H1 (cell line): ENCODE measurements around the gene FANK1. TPM values are rescaled to one million over a fixed set of nuclear protein-coding genes. Genes with fewer than 3 reads are reported as not detected.

Experiments used
- CTCF ChIA-PET: fragments of 300-600 bp; sonication (Branson Sonifier 250); formaldehyde crosslinking; loops from one replicate; lab custom pipeline; 2021; ENCODE audit not compliant: partially characterized antibody; lab: Charles Lee
- POLR2A ChIA-PET: fragments of 300-600 bp; sonication (Branson Sonifier 250); formaldehyde crosslinking; loops from one replicate; lab custom pipeline; 2021; ENCODE audit warnings: inconsistent platforms; ENCODE audit not compliant: partially characterized antibody; lab: Charles Lee
- DNase-seq, 2 experiments: peaks; one replicate each; pipeline versions ENCODE4 v3.0.0 to v3.0.0-alpha.2; 2010 to 2022; ENCODE audit warnings: low spot score in 2 of 2, low read depth in 1 of 2, mixed read lengths in 1 of 2
- FAIRE-seq: peaks from 2 replicates; lab custom pipeline; 2011; peaks lifted over from hg19 to GRCh38; lab: Jason Lieb, UNC
- H2AFZ ChIP-seq: 2 replicates; pipeline ENCODE4 v1.8.1; 2012; ENCODE audit warnings: low read length, inconsistent platforms
- H2AK5ac ChIP-seq: 2 replicates; pipeline ENCODE4 v1.6.1; 2013; ENCODE audit warnings: low read depth, low read length
- H2BK120ac ChIP-seq: replicated peaks from 2 replicates; pipeline ENCODE3; 2013; ENCODE audit warnings: low read depth, low read length, inconsistent platforms
- H2BK12ac ChIP-seq: 2 replicates; pipeline ENCODE4 v1.6.1; 2013; ENCODE audit warnings: low read depth, low read length
- H2BK15ac ChIP-seq: 2 replicates; pipeline ENCODE4 v1.6.1; 2013; ENCODE audit warnings: low read length
- H2BK20ac ChIP-seq: 2 replicates; pipeline ENCODE4 v1.6.1; 2013; ENCODE audit warnings: low read length
- H2BK5ac ChIP-seq: 2 replicates; pipeline ENCODE4 v1.6.1; 2013; ENCODE audit warnings: low read depth, low read length
- H3K14ac ChIP-seq: 2 replicates; pipeline ENCODE4 v1.6.1; 2013; ENCODE audit warnings: inconsistent platforms; ENCODE audit not compliant: insufficient read length
- H3K18ac ChIP-seq: 2 replicates; pipeline ENCODE4 v1.6.1; 2013; ENCODE audit warnings: low read length; ENCODE audit errors: extremely low read depth
- H3K23ac ChIP-seq: 2 replicates; pipeline ENCODE4 v1.6.1; 2013; ENCODE audit warnings: inconsistent platforms; ENCODE audit not compliant: insufficient read length
- H3K23me2 ChIP-seq: 2 replicates; pipeline ENCODE4 v1.6.1; 2013; ENCODE audit warnings: low read depth, low read length
- H3K27ac ChIP-seq: 2 replicates; pipeline ENCODE4 v1.6.1; 2011; ENCODE audit warnings: low read depth, low read length, inconsistent platforms
- H3K27me3 ChIP-seq, 4 experiments: replicated peaks in 1 of 4; 1 replicate in 1 of 4; 2 replicates in 3 of 4; pipeline versions ENCODE4 v1.6.1 to v1.8.1; 2011 to 2013; ENCODE audit warnings: low read length in 3 of 4, mild to moderate bottlenecking in 3 of 4, inconsistent platforms in 2 of 4, mixed read lengths in 2 of 4, moderate library complexity in 1 of 4; ENCODE audit not compliant: control insufficient read depth in 3 of 4, insufficient read depth in 3 of 4; ENCODE audit errors: extremely low read depth in 1 of 4
- H3K36me3 ChIP-seq, 4 experiments: 2 replicates each; pipeline versions ENCODE4 v1.6.1 to v1.8.1; 2011 to 2013; ENCODE audit warnings: mild to moderate bottlenecking in 4 of 4, low read length in 3 of 4, moderate library complexity in 2 of 4, control low read depth in 1 of 4, inconsistent platforms in 1 of 4; ENCODE audit not compliant: insufficient read depth in 4 of 4, control insufficient read depth in 2 of 4
- H3K4ac ChIP-seq: replicated peaks from 2 replicates; pipeline ENCODE3; 2013; ENCODE audit warnings: low read length, low read depth, mixed read lengths, inconsistent platforms; ENCODE audit not compliant: insufficient read length
- H3K4me1 ChIP-seq, 4 experiments: replicated peaks in 1 of 4; 1 replicate in 1 of 4; 2 replicates in 3 of 4; pipeline versions ENCODE4 v1.6.1 to v1.8.1; 2011 to 2013; ENCODE audit warnings: low read length in 3 of 4, inconsistent platforms in 2 of 4, mixed read lengths in 1 of 4; ENCODE audit not compliant: insufficient read depth in 4 of 4, control insufficient read depth in 3 of 4
- H3K4me2 ChIP-seq, 2 experiments: 2 replicates each; pipeline versions ENCODE4 v1.6.1 to v1.8.1; 2011 to 2013; ENCODE audit warnings: low read depth in 2 of 2, low read length in 2 of 2, control low read depth in 1 of 2, inconsistent platforms in 1 of 2, mild to moderate bottlenecking in 1 of 2; ENCODE audit not compliant: insufficient read depth in 1 of 2
- H3K4me3 ChIP-seq, 4 experiments: fragments of 200-600, 300-600 bp in 1 of 4; sonication (generic), shearing (Covaris generic), sonication (Bioruptor Twin) in 1 of 4; 2 replicates each; pipeline versions ENCODE4 v1.5.1 to v1.8.1; 2011 to 2016; ENCODE audit warnings: low read length in 4 of 4, low read depth in 3 of 4, control low read depth in 2 of 4, inconsistent platforms in 2 of 4, mild to moderate bottlenecking in 2 of 4, mixed read lengths in 1 of 4, moderate library complexity in 1 of 4; ENCODE audit not compliant: insufficient read depth in 2 of 4; ENCODE audit errors: extremely low read depth in 1 of 4
- H3K56ac ChIP-seq: replicated peaks from 2 replicates; pipeline ENCODE3; 2013; ENCODE audit warnings: low read depth, mild to moderate bottlenecking, mixed read lengths, low read length, inconsistent platforms; ENCODE audit not compliant: insufficient read length
- H3K79me1 ChIP-seq: 2 replicates; pipeline ENCODE4 v1.6.1; 2013; ENCODE audit warnings: low read depth, low read length, control low read depth
- H3K79me2 ChIP-seq, 2 experiments: 2 replicates each; pipeline versions ENCODE4 v1.6.1 to v1.8.1; 2012 to 2013; ENCODE audit warnings: low read length in 2 of 2, mild to moderate bottlenecking in 2 of 2, inconsistent platforms in 1 of 2; ENCODE audit not compliant: insufficient read depth in 2 of 2, control insufficient read depth in 1 of 2
- H3K9ac ChIP-seq, 4 experiments: replicated peaks in 1 of 4; 1 replicate in 1 of 4; 2 replicates in 3 of 4; pipeline versions ENCODE4 v1.6.1 to v1.8.1; 2011 to 2013; ENCODE audit warnings: low read depth in 3 of 4, low read length in 3 of 4, control low read depth in 2 of 4, mild to moderate bottlenecking in 2 of 4, moderate library complexity in 2 of 4, inconsistent platforms in 1 of 4; ENCODE audit errors: extremely low read depth in 1 of 4
- H3K9me3 ChIP-seq, 2 experiments: 2 replicates each; pipeline versions ENCODE4 v1.6.1 to v1.8.1; 2012 to 2013; ENCODE audit warnings: mild to moderate bottlenecking in 2 of 2, moderate library complexity in 2 of 2, control low read depth in 1 of 2, inconsistent platforms in 1 of 2, low read depth in 1 of 2, low read length in 1 of 2, mixed read lengths in 1 of 2; ENCODE audit not compliant: insufficient read depth in 2 of 2
- H4K20me1 ChIP-seq, 2 experiments: replicated peaks in 1 of 2; 2 replicates each; pipeline versions ENCODE3 to v1.8.1; 2011 to 2013; ENCODE audit warnings: inconsistent platforms in 2 of 2, low read length in 2 of 2, mild to moderate bottlenecking in 1 of 2; ENCODE audit not compliant: insufficient read depth in 2 of 2, control insufficient read depth in 1 of 2
- H4K5ac ChIP-seq: 2 replicates; pipeline ENCODE4 v1.6.1; 2013; ENCODE audit warnings: low read length, low read depth, mixed read lengths, inconsistent platforms; ENCODE audit not compliant: insufficient read length
- H4K8ac ChIP-seq: 2 replicates; pipeline ENCODE4 v1.8.0; 2013; ENCODE audit warnings: mild to moderate bottlenecking, moderate library complexity, low read length, inconsistent platforms; ENCODE audit not compliant: insufficient read depth; ENCODE audit errors: extremely low read depth
- H4K91ac ChIP-seq: replicated peaks from 2 replicates; pipeline ENCODE3; 2013; ENCODE audit warnings: low read length, mixed read lengths, inconsistent platforms; ENCODE audit not compliant: insufficient read length
- ASH2L ChIP-seq: fragments of 200-600, 300-600 bp; sonication (generic); IDR thresholded peaks from one replicate; pipeline ENCODE4 v1.7.1; 2017; ENCODE audit warnings: low read length
- ATF3 ChIP-seq: IDR thresholded peaks from 2 replicates; pipeline ENCODE4 v1.6.1; 2011; ENCODE audit warnings: low read depth, mild to moderate bottlenecking, low read length; ENCODE audit not compliant: insufficient read depth
- BACH1 ChIP-seq: IDR thresholded peaks from 2 replicates; pipeline ENCODE4 v1.6.1; 2012; ENCODE audit warnings: low read length, improper control_type of control experiment
- BCL11A ChIP-seq, 2 experiments: IDR thresholded peaks; one replicate each; pipeline ENCODE4 v1.6.1; 2011; ENCODE audit warnings: low read depth in 2 of 2, low read length in 2 of 2, mild to moderate bottlenecking in 2 of 2
- CEBPB ChIP-seq: IDR thresholded peaks from 2 replicates; pipeline ENCODE4 v1.6.1; 2012; ENCODE audit warnings: low read depth, low read length
- CTBP2 ChIP-seq: IDR thresholded peaks from 2 replicates; pipeline ENCODE4 v1.7.0; 2011; ENCODE audit warnings: borderline replicate concordance, mild to moderate bottlenecking, moderate library complexity, mixed read lengths, low read length; ENCODE audit not compliant: insufficient read depth, insufficient read length
- HDAC6 ChIP-seq: IDR thresholded peaks from one replicate; pipeline ENCODE4 v1.7.1; 2012; ENCODE audit warnings: low read depth, mild to moderate bottlenecking, inconsistent platforms, low read length, moderate library complexity
- JUND ChIP-seq: IDR thresholded peaks from 2 replicates; pipeline ENCODE4 v1.6.1; 2011; ENCODE audit warnings: mild to moderate bottlenecking, improper control_type of control experiment, low read length
- MAFK ChIP-seq: IDR thresholded peaks from 2 replicates; pipeline ENCODE4 v1.6.1; 2012; ENCODE audit warnings: low read depth, mild to moderate bottlenecking, improper control_type of control experiment, low read length
- NANOG ChIP-seq: IDR thresholded peaks from 2 replicates; pipeline ENCODE4 v1.6.1; 2011; ENCODE audit warnings: low read length, low read depth, mild to moderate bottlenecking, inconsistent platforms; ENCODE audit not compliant: insufficient read depth, poor library complexity, severe bottlenecking
- SP2 ChIP-seq: IDR thresholded peaks from 2 replicates; pipeline ENCODE4 v1.6.1; 2012; ENCODE audit warnings: mild to moderate bottlenecking, low read length, inconsistent platforms
- WGBS, 2 experiments: shearing (Covaris generic) in 1 of 2; methylation state at CpG; one replicate each; pipeline versions ENCODE4 v1.1.6 to v1.1.7; 2013 to 2015; ENCODE audit warnings: low lambda C conversion rate in 2 of 2, mixed read lengths in 2 of 2, inconsistent platforms in 1 of 2, low coverage in 1 of 2, missing lambda C conversion rate in 1 of 2; ENCODE audit not compliant: insufficient replicate concordance in 2 of 2, insufficient coverage in 1 of 2, insufficient read length in 1 of 2; ENCODE audit errors: extremely low coverage in 1 of 2, missing lambda C conversion rate in 1 of 2; 5-methylcytosine and 5-hydroxymethylcytosine counted together
- polyA plus RNA-seq, 7 experiments: library from polyadenylated mRNA; depleted of rRNA in 3 of 7; stranded (reverse) in 5 of 7; unstranded in 2 of 7; fragments of >200 nt in 5 of 7; fragments of 200-250 nt in 2 of 7; gene quantifications; 1 replicate in 5 of 7; 2 replicates in 1 of 7; 4 replicates in 1 of 7; pipeline versions ENCODE4 v1.2.1 to v1.2.3, GENCODE V29; 2011 to 2013; ENCODE audit warnings: missing spikeins in 2 of 7, mixed read lengths in 2 of 7
- total RNA-seq: library from RNA; stranded (reverse); fragmentation: NEBNext Ultra II Directional; extraction: Animal tissue kit (Norgen Biotek cat#: 25700); gene quantifications from 2 replicates; pipeline ENCODE4 v1.2.1, GENCODE V29; 2021

Gene FANK1
- total and polyA plus RNA-seq, 2 of the 8 experiments (the other 6 are each of a cell fraction or from before 2014, with no cell fraction given), result 1.2 TPM; not detected in 1

- Histone ChIP-seq H3K14ac (no peak overlapping the region), H4K8ac (no peak overlapping the region), H3K79me2 (no peaks in the 10 kb centered on the region), H3K27me3 (no peaks in the 10 kb centered on the region), H3K18ac (no peak overlapping the region), H3K4me3 (no peak overlapping the region), H2BK15ac (no peak overlapping the region), H3K4me1 (no peaks in the 10 kb centered on the region), H4K5ac (no peak overlapping the region), H2BK120ac (no peak overlapping the region), H3K9me3 (no peaks in the 10 kb centered on the region), H2BK20ac (no peak overlapping the region), H4K20me1 (peaks cover 0 to 1% of the 10 kb centered on the region in 2 experiments), H3K9ac (no peak overlapping the region), H4K91ac (no peak overlapping the region), H3K36me3 (peaks cover 0 to 20% (median 8%) of the 10 kb centered on the region in 4 experiments; a peak in 5 of 8 replicates), H2BK12ac (no peak overlapping the region), H2AK5ac (no peak overlapping the region), H3K27ac (no peak overlapping the region), H3K23ac (no peak overlapping the region), H3K4ac (no peak overlapping the region), H2BK5ac (no peak overlapping the region), H3K56ac (no peak overlapping the region), H3K23me2 (no peaks in the 10 kb centered on the region), H3K4me2 (no peak overlapping the region), H2AFZ (no peak overlapping the region), H3K79me1 (no peaks in the 10 kb centered on the region)
- FAIRE-seq (no peak), DNase-seq (no peak)
- CTCF ChIA-PET, result no interaction called here
- 91% methylated on average over 2 of the region's 2 CpGs; no CpG with 5 or more reads in 1 of the 2 experiments for WGBS, 2 experiments
- POLR2A ChIA-PET, result interaction anchor here (0.7 kb wide), 1 partner anchor 22 kb away, joined by 5 read pairs; no protein-coding TSS in a partner anchor
- TF ChIP-seq MAFK, result no peak
- TF ChIP-seq SP2, result no peak
- TF ChIP-seq ASH2L, result no peak
- no peak for TF ChIP-seq BCL11A (IDR thresholded peaks at IDR 0.05; ENCODE audit: low read depth in 2 of 2, low read length in 2 of 2)
- TF ChIP-seq NANOG, result no peak
- no peak for TF ChIP-seq ATF3
- no peak for TF ChIP-seq BACH1
- no peak for TF ChIP-seq CTBP2
- no peak for TF ChIP-seq HDAC6
- no peak for TF ChIP-seq JUND
- TF ChIP-seq CEBPB, result no peak
These were observed 45.3 kb upstream of the FANK1 start for GRCh38 chr10:125850766-125851731.
